Measurements from ENCODE around the gene ZNF189.
A peak's percentile ranks its signal among the peaks of the same experiment; 100 is the strongest.

- TF ChIP-seq EP300 (IDR thresholded peaks at IDR 0.05) (no peak), CTCF (IDR thresholded peaks at IDR 0.05) (peak in 4 of 5 experiments; percentile 16 to 45 (median 38))
These were observed 10.7 kb upstream of the ZNF189 start for GRCh38 chr9:101387871-101388506.

Measured in tibial nerve (tissue), 4 donors.